ENCODE results near the gene CHST1. TPM values are rescaled to one million over a fixed set of nuclear protein-coding genes. Genes with fewer than 3 reads are reported as not detected.

The CHST1 gene
- total RNA-seq, 2 experiments from 2014 or later = not detected

- Mint-ChIP-seq H3K27me3 (no peaks in the 10 kb centered on the region), H3K27ac (no peak overlapping the region), H3K36me3 (ENCODE audit: low read depth) (no peaks in the 10 kb centered on the region), H3K4me1 (ENCODE audit: low read depth) (no peaks in the 10 kb centered on the region), H3K9me3 (no peaks in the 10 kb centered on the region), H3K4me3 (no peak overlapping the region)
- peaks cover 0 to 2% of the 10 kb centered on the region in 2 experiments for H3K27me3 ChIP-seq (ENCODE audit: control insufficient read depth in 1 of 2, insufficient read depth in 2 of 2, low read length in 2 of 2)
- TF ChIP-seq CTCF (IDR thresholded peaks at IDR 0.05) = no peak
- ChIA-PET CTCF (no interaction called here), POLR2A (no interaction called here)
- intact Hi-C loops (cut with DNase I, micrococcal nuclease) = no loop called here
- DNase-seq (no peak), ATAC-seq (ENCODE audit: poor library complexity) (no peak)
- no peaks in the 10 kb centered on the region for H3K9me3 ChIP-seq (ENCODE audit: control insufficient read depth in 1 of 2, insufficient read depth in 1 of 2, low read length in 2 of 2)
- no peaks in the 10 kb centered on the region for H3K4me1 ChIP-seq (ENCODE audit: insufficient read depth, low read length)
- H3K27ac ChIP-seq (ENCODE audit: low read depth in 1 of 2, low read length in 2 of 2) = no peak overlapping the region
- H3K4me3 ChIP-seq (ENCODE audit: low read length) = no peak overlapping the region
- H3K36me3 ChIP-seq (ENCODE audit: insufficient read depth, low read length) = no peaks in the 10 kb centered on the region
Measured at GRCh38 chr11:45684440-45684839, 19.0 kb upstream of the CHST1 start.

GRCh38 chr11:45683271-45684058 lies 18.0 kb upstream of the CHST1 start:
- no peak for DNase-seq
- Mint-ChIP-seq H3K36me3 (ENCODE audit: low read depth) (no peaks in the 10 kb centered on the region), H3K27me3 (no peaks in the 10 kb centered on the region), H3K4me1 (ENCODE audit: low read depth) (no peaks in the 10 kb centered on the region), H3K4me3 (no peak overlapping the region), H3K9me3 (no peaks in the 10 kb centered on the region), H3K27ac (no peak overlapping the region)
- ATAC-seq (ENCODE audit: poor library complexity) = no peak
- Histone ChIP-seq H3K4me3 (ENCODE audit: low read length) (no peak overlapping the region), H3K9me3 (ENCODE audit: control insufficient read depth in 1 of 2, insufficient read depth in 1 of 2, low read length in 2 of 2) (no peaks in the 10 kb centered on the region), H3K27ac (ENCODE audit: low read depth in 1 of 2, low read length in 2 of 2) (no peak overlapping the region), H3K4me1 (ENCODE audit: insufficient read depth, low read length) (no peaks in the 10 kb centered on the region), H3K27me3 (ENCODE audit: control insufficient read depth in 1 of 2, insufficient read depth in 2 of 2, low read length in 2 of 2) (peaks cover 0 to 2% of the 10 kb centered on the region in 2 experiments), H3K36me3 (ENCODE audit: insufficient read depth, low read length) (no peaks in the 10 kb centered on the region)
- intact Hi-C loops (cut with DNase I, micrococcal nuclease) = no loop called here
- POLR2A ChIA-PET = no interaction called here
- CTCF ChIA-PET = no interaction called here
- no peak for TF ChIP-seq CTCF (IDR thresholded peaks at IDR 0.05)

GRCh38 chr11:45679806-45680205 lies 14.4 kb upstream of the CHST1 start:
- POLR2A ChIA-PET = no interaction called here
- no peak overlapping the region for H3K4me3 ChIP-seq (ENCODE audit: low read length)
- no peaks in the 10 kb centered on the region for H3K36me3 Mint-ChIP-seq (ENCODE audit: low read depth)
- H3K36me3 ChIP-seq (ENCODE audit: insufficient read depth, low read length) = no peaks in the 10 kb centered on the region
- peaks cover 0 to 2% of the 10 kb centered on the region in 2 experiments for H3K27me3 ChIP-seq (ENCODE audit: control insufficient read depth in 1 of 2, insufficient read depth in 2 of 2, low read length in 2 of 2)
- no peaks in the 10 kb centered on the region for H3K9me3 ChIP-seq (ENCODE audit: control insufficient read depth in 1 of 2, insufficient read depth in 1 of 2, low read length in 2 of 2)
- no peaks in the 10 kb centered on the region for H3K9me3 Mint-ChIP-seq
- intact Hi-C loops (cut with DNase I, micrococcal nuclease) = no loop called here
- H3K27ac ChIP-seq (ENCODE audit: low read depth in 1 of 2, low read length in 2 of 2) = no peak overlapping the region
- H3K4me3 Mint-ChIP-seq = no peak overlapping the region
- H3K27me3 Mint-ChIP-seq = no peaks in the 10 kb centered on the region
- no peak for TF ChIP-seq CTCF (IDR thresholded peaks at IDR 0.05)
- CTCF ChIA-PET = interaction anchor here (1.4 kb wide), 1 partner anchor 25 kb away, joined by 3 read pairs; no protein-coding TSS in a partner anchor
- DNase-seq = no peak
- H3K4me1 ChIP-seq (ENCODE audit: insufficient read depth, low read length) = no peaks in the 10 kb centered on the region
- no peak overlapping the region for H3K27ac Mint-ChIP-seq
- H3K4me1 Mint-ChIP-seq (ENCODE audit: low read depth) = no peaks in the 10 kb centered on the region
- no peak for ATAC-seq (ENCODE audit: poor library complexity)

Measured in CD4-positive, alpha-beta T cell (primary cell).